ENCODE measurements around the gene TBC1D2B. TPM values are rescaled to one million over a fixed set of nuclear protein-coding genes. Genes with fewer than 3 reads are reported as not detected.

The TBC1D2B gene
- total RNA-seq (10 to 100 TPM in 6 of 9 donors, 1 to 10 TPM in 3; 6.5 to 45.2 (median 10.8) TPM), polyA plus RNA-seq (1 to 10 TPM; 5.1 to 5.9 TPM)
- long read RNA-seq, donor 1, full-length matches to known transcripts: 18 of 25 reads
- long read RNA-seq, donor 1, partial matches to known transcripts: 4 of 25 reads
- long read RNA-seq, donor 1, other reads (novel, unspliced or antisense): 3 of 25 reads
- long read RNA-seq, donor 2, full-length matches to known transcripts: 1 of 5 reads
- long read RNA-seq, donor 2, partial matches to known transcripts: 3 of 5 reads
- long read RNA-seq, donor 2, other reads (novel, unspliced or antisense): 1 of 5 reads
- long read RNA-seq, donor 3, full-length matches to known transcripts: 8 of 13 reads
- long read RNA-seq, donor 3, partial matches to known transcripts: 1 of 13 reads
- long read RNA-seq, donor 3, other reads (novel, unspliced or antisense): 4 of 13 reads

- intact Hi-C loops (cut with DNase I): loop anchor here in 5 of 10 donors (5.0 to 10.0 kb wide), 5 partner anchors 40 to 85 kb away; no protein-coding TSS in a partner anchor
- Histone ChIP-seq H3K27ac (peak within 1 kb of the TSS; percentile 73 to 97 (median 90)), H3K4me1 (peaks cover 0 to 52% (median 30%) of the 10 kb centered on the region in 12 donors), H3K9me3 (no peaks in the 10 kb centered on the region), H3K27me3 (no peaks in the 10 kb centered on the region), H3K4me3 (peak within 1 kb of the TSS; percentile 73 to 100 (median 90)), H3K36me3 (peaks cover 0 to 5% (median 0%) of the 10 kb centered on the region in 9 donors)
- ATAC-seq: peak; percentile 20 to 78 (median 64)
- TF ChIP-seq CTCF (IDR thresholded peaks at IDR 0.05): peak in 3 of 12 donors; percentile 1 to 23 (median 7)
- TF ChIP-seq POLR2A (IDR thresholded peaks at IDR 0.05): no peak
- peak; percentile 63 to 89 (median 75) for DNase-seq
- WGBS, 4 donors: 1 to 5% (median 2%) methylated on average over 23 to 103 of the region's 104 CpGs
These were observed at the start of gene TBC1D2B for GRCh38 chr15:78077053-78077870. TBC1D2B (minus strand) TSS chr15:78077711; CDS start chr15:78077652, 59 bp downstream.

GRCh38 chr15:78125267-78125666, 47.8 kb upstream of the TBC1D2B start:
- Histone ChIP-seq H3K27me3 (no peaks in the 10 kb centered on the region), H3K4me3 (no peak overlapping the region), H3K36me3 (no peaks in the 10 kb centered on the region), H3K4me1 (peaks cover 0 to 2% (median 0%) of the 10 kb centered on the region in 12 donors), H3K9me3 (no peaks in the 10 kb centered on the region), H3K27ac (no peak overlapping the region)
- ATAC-seq (no peak), DNase-seq (no peak)
- WGBS, 4 donors: 78 to 86% (median 80%) methylated on average over 3 of the region's 3 CpGs
- intact Hi-C loops (cut with DNase I): no loop called here
- TF ChIP-seq CTCF (IDR thresholded peaks at IDR 0.05) (no peak), POLR2A (IDR thresholded peaks at IDR 0.05) (no peak)

- WGBS, 4 donors: 81 to 83% (median 82%) methylated on average over 5 of the region's 5 CpGs
- ATAC-seq (no peak), DNase-seq (no peak)
- Histone ChIP-seq H3K27me3 (no peaks in the 10 kb centered on the region), H3K36me3 (no peaks in the 10 kb centered on the region), H3K4me3 (no peak overlapping the region), H3K4me1 (no peaks in the 10 kb centered on the region), H3K27ac (no peak overlapping the region), H3K9me3 (no peaks in the 10 kb centered on the region)
- intact Hi-C loops (cut with DNase I): no loop called here
- no peak for TF ChIP-seq POLR2A (IDR thresholded peaks at IDR 0.05)
- TF ChIP-seq CTCF (IDR thresholded peaks at IDR 0.05): no peak
These were observed 43.0 kb upstream of the TBC1D2B start for GRCh38 chr15:78120523-78120922.

- Histone ChIP-seq H3K27me3 (no peaks in the 10 kb centered on the region), H3K36me3 (no peaks in the 10 kb centered on the region), H3K4me3 (no peak overlapping the region), H3K27ac (no peak overlapping the region), H3K9me3 (no peaks in the 10 kb centered on the region), H3K4me1 (peaks cover 0 to 4% (median 0%) of the 10 kb centered on the region in 12 donors)
- TF ChIP-seq POLR2A (IDR thresholded peaks at IDR 0.05) (no peak), CTCF (IDR thresholded peaks at IDR 0.05) (no peak)
- intact Hi-C loops (cut with DNase I): loop anchor here (2.0 to 10.0 kb wide), 11 partner anchors 70 to 312 kb away; no protein-coding TSS in a partner anchor
- no peak for DNase-seq
- ATAC-seq: no peak
- 67 to 78% (median 71%) methylated on average over 3 of the region's 3 CpGs for whole genome bisulfite sequencing, 4 donors
These were observed 35.0 kb upstream of the TBC1D2B start for GRCh38 chr15:78112551-78112950.

All from heart left ventricle (tissue), 16 donors.